HG03025 (cell line): ENCODE measurements around the gene LHX3.

Source experiments
- ATAC-seq: cut with Tn5 transposase; IDR thresholded peaks from one replicate; pipeline ENCODE4 v1.9.1; 2021; ENCODE audit warnings: mild to moderate bottlenecking, moderate library complexity; ENCODE audit not compliant: unreplicated experiment, low FRiP score

LHX3 gene

DNA sequence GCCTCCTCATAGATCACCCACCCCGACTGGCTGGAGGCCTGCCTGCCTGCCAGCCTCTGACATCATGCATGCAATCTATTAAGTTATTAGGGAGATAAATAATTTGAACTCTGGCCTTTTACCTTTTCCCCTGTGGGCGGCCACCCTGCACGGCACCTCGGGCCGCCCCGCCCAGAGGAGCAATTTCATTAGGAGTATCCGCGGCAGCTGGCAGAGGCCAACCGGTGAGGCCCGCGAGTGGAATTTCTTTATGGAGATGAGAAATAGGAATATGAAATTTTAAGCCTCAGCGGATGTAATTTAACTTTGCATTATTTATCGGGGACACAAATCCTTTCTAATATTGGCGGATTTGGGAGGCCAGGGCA, 22.5 kb downstream of the LHX3 start:
- ATAC-seq = no peak

DNA sequence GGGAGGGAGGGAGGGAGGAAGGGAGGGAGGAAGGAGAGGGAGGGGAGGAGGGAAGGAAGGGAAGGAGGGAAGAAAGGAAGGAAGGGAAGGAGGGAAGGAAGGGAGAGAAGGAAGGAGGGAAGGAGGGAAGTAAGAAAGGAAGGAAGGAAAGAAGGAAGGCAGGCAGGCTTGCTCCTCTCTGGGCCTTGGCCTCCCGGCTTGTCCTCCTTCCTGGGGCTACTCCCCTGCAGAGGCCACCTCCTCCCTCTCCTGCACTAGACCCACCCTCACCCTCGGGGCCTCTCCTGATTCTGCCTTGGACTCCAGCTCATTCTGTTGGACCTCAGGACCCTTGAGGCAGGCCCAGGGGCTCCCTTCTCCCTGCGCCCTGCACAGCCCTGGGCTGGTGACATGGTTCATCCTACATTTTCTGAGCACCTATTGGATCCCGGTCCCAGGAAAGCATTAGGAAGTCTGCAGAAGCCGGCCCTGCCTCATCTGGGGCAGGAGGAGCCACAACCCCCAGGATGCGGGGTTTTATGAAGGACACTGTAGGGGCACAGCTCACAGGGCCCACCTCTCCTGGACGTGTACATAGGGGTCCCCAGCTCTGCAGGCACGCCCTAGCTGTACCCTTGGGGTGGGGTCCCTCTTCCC, 23.0 kb downstream of the LHX3 start:
- ATAC-seq = no peak

DNA sequence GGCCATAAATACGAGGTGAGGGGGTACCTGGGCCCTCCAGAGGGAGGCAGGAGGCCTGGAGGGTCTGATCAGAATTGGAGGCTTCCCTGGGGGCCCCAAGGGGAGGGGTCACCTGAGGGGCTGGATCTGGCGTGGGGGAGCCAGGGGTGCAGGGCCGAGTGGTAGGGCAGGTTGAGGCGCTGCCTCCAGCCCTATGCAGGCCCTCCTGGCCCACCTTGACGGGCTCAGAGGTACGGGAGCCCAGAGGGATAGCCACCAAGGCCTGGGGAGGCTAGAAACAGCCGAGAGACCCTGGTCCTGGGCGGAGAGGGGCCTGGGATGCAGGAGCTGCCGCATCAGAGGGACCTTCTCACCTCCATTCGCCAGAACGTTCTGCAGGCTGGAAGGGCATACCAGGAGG, 24.3 kb downstream of the LHX3 start:
- ATAC-seq = no peak

DNA sequence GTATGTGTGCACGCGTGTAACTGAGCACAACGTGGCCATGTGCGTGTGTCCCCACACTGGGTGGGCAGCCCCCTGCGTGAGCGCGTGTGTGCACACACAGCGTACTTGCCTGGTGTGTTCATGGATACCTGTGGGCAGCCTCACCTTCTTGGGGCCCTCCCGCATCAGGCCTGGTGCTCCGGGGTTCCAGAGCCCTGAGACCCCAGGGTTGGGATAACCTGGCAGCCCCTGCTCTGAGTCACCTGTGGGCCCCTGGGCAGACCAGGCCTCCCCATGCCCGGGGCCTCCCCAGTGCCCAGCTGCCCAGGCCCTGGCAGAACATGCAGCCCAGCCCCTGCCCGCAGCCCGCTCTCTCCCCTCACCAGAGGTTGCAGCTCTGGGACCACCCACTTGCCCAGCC, 25.2 kb downstream of the LHX3 start:
- ATAC-seq = no peak

DNA sequence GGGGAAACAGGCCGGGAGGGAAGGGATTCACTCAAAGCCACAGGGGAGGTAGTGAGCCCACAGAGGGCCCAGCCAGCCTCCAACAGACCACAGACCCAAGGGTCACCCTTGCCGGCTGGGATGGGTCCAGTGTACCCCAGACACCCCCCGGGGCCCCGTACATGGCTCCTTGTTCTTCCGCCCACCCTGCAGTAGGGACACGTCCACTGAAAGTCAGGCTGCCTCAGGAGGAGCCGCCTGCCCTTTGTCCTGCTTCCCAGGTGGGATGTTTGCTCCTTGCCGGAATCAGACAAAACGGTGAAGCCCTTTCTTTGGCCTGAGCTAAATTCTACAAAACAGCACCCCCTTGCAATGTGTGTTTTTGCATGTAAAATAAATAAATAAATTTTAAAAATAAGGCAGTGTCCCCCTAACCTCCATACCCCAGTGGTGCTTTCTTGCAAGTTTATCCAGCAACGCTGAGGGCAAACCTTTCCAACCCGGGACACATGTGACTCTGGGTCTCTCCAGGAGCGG, 25.8 kb downstream of the LHX3 start:
- no peak for ATAC-seq

DNA sequence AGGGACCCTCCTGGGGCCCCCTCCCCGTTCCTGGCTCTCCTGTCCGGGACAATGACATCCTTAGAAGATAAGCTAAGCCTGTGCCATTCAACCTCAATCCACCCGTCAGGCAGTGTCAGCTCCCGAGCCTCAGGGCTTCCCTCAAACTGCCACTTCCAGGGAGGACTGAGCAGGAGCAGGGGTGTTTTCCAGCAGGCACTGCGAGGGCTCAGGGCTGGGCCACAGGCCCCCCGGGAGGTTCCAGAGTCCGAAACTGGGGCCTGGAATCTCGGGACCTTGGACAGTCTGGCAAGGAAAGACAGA, 26.2 kb downstream of the LHX3 start:
- no peak for ATAC-seq

DNA sequence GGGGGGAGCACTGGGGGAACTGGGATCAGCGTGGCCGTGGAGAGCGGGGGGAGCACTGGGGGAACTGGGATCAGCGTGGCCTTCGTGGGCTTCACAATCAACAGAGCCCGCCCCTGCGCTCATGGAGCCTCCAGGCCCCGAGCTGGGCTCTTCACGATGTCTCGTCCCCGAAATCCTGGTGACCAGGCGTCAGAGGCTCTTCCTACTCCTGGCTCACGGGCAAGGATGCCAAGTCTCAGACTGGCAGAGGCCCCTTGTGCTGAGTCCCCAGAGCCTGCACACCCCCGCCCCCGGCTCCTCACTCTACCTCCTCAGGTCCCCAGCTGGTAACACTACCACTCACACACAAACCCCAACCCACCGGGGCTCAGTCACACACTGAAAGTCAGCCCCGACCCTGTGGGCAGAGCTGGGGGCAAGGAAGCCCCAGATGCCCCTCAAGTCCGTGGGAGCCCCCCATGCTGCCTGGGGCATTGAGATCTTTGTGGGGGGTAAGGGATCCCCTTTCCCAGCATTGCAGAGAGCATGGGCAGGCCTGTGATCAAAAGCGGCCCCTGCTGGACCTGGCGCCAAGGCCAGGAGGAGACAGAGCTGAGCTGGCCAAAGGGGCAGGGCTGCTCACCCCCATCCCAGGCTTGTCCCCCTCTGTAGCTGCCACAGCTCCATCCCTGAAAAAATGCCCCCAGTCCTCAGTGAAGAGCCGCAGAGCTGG, 26.7 kb downstream of the LHX3 start:
- no peak for ATAC-seq

DNA sequence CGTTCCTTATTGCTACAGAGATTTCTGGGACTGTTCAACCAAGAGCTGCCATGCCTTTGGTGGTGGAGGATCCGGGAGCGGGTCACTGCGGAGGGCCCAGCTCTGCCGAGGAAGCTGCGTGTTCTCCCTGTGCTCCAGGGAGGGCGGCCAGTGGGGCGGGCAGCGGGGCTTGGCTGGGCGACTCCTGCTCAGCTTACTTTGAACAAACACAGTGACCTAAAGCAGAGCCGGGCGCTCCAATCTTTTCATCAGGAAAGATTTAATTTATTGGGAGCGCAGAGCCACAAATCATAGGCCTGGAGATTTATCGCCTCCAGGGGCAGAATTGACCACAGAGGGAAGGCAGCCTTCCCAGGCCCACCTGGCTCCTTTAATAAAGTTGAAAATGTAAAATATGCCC, 27.7 kb downstream of the LHX3 start:
- ATAC-seq = no peak

DNA sequence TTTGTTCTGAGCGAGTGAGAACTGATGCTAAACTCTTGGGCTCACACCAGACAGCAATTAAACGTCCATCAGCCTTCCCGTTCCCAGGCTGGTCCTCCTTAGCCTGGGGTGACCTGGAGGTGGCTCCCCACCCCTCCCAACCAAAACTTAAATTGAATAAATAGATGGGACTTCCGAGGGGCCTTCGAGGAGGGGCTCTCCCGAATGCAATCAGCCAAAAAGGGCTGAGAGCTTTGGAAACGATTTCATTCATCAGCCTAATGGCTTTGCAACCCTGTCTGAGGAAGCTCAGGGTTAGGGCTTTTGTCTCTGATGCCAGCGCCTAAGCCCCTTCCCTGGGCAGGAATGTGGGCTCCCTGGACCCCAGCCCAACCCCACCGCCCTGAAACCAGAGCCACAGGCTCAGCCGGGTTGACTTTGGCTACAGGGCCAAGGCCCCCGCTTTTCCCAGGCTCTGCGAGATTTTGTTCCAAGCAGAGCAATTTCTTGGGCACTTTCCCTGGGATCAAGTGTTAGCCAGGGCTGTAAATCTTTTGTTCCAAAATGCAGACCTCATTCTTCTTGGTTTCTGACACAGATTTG, 29.2 kb downstream of the LHX3 start:
- ATAC-seq = no peak

DNA sequence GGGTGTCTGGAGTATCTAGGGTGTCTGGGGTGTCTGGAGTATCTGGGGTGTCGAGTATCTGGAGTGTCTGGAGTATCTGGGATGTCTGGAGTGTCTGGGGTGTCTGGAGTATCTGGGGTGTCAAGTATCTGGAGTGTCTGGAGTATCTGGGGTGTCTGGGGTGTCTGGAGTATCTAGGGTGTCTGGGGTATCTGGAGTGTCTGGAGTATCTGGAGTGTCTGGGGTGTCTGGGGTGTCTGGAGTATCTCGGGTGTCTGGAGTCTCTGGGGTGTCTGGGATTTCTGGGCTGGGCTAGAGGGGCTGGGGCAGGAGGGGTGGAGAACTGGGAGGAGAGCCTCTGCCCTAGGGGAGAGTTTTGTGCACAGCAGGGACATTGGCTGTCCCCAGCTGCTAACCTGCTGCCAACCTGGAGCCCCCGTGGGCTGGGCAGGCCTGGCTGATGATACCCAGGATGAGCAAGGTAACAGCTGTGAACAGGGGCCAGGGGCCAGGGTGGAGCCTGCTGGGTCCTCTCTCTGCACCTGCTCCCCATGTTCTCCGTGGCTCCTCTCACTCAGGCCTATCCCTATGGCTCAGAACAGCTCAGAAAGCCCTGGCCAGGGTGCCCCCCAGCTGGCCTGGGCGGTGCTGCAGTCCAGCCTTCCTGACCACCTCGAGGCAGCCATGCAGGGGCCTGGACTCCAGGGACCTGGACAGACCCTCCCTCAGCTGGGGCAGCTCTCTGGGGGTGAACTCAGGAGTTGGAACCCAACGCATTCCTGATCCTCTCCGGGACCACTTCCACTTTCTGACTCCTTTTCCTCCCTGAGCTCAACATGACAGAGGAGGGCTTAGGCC, 29.9 kb downstream of the LHX3 start:
- no peak for ATAC-seq

DNA sequence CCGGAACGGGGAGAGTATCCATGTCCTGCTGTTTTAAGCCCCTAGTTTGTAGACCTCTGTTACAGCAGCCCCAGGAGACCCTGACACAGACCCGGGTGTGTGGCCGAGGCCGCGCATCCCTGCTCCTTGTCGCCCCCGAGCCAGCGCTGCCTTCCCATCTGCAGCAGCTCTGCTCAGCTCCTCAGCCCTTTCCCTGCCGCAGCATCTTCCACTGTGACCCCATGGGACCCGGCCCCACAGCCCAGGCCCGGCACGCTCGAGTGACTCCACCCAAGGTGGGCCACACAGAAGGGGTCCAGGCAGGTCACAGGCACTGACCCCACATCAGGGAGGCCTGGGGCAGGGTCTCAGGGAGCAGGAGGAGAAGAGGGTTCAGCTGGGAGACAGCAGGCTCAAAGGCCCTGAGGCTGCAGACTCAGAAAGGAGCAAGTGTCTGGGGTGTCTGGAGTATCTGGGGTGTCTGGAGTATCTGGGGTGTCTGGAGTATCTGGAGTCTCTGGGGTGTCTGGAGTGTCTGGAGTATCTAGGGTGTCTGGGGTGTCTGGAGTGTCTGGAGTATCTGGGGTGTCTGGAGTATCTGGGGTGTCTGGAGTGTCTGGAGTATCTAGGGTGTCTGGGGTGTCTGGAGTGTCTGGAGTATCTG, 31.2 kb downstream of the LHX3 start:
- no peak for ATAC-seq

DNA sequence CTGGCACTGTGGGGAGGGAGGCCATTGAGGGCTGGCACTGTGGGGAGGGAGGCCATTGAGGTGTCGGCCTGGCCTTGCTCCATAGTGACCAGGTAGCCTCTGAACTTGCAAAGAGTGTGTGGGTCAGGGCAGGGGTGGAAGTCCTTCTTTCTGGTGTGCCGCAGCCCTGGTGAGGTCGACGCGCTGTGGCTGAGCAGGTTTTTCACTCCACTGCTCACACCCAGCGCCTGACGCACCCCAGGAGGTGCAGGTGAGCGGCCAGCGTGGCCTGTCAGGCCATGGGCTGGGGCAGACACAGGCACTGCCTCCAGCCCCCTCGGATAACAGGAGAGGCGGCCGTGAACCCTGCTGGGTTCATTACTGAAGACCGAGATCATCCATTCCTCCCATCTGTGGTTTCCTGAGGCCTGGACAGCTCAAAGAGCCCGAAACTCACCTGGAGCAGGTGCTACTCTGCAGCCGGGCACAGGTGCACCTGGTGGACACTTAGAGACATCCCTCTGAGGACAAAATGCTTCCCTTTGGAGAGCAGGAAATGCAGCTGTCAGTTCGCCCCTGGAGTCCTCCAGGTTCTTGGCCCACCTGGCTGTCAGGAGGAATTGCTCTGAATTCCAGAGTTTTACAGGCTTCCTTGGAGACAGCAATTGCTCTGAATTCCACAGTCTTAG, 32.4 kb downstream of the LHX3 start:
- ATAC-seq = no peak

DNA sequence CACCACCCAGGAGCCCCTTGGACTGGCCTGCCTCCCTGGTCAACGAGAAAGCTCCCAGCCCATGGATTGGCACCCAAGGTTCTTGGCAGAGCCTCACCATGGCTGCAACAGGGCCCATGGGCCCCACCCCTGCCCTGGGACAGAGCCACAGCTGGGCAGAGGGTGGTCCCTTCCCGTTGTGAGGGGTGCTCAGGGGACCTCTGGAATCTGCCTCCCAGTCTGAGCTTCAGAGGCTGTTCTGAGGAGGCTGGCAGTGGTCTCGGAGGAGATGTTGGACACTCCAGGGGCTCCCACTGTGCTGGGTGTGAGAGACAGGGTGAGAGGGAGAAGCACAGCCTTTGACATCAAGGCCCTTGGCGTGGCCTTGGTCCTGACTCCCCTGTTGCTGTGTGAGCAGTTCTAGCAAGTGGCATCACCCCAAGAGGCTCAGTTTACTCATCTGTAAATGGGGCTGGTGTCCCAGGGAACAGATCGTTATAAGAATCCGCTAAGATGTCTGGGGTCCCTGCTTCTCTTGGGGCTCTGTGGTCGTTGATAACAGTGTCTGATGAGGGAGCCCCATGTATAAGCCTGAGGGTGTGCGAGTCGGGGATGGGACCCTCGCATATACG, 33.0 kb downstream of the LHX3 start:
- ATAC-seq = no peak

DNA sequence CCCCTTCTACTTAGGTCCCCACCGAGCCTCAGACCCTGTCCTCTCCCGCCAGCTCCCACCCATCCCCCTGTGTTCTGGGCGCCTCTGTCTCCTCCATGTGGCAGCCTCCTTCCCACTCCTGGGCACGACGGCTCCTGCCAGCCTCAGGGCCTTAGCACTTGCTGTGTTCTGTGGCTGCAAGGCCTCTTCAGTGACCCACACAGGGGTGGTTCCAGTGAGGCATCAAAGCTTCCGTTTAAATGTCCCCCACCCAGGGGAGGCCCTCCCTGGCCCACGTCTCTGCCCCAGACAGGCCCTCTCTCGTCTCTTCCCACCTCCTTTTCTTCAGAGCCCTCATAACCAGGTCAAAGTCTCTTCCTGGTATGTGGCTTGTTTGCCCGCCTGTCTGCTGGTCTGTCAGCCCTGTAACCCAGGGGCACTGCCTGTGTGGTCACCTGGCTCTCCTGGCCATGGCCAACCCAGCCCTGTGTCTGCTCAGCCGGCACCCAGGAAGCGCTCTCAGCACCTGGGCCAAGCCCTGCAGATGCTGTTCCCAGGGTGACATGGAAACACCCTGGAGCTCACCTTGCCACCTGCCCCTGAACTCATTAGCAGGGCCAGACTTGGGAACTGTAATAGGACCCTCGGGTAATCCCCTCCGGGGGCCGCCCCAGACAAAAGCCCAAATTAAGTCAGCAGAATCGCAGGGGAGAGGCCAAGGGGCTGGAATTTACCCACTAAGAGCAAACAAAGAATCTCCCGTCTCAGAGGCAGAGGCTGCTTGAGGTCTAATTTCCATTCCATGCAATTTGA, 33.7 kb downstream of the LHX3 start:
- ATAC-seq = no peak

DNA sequence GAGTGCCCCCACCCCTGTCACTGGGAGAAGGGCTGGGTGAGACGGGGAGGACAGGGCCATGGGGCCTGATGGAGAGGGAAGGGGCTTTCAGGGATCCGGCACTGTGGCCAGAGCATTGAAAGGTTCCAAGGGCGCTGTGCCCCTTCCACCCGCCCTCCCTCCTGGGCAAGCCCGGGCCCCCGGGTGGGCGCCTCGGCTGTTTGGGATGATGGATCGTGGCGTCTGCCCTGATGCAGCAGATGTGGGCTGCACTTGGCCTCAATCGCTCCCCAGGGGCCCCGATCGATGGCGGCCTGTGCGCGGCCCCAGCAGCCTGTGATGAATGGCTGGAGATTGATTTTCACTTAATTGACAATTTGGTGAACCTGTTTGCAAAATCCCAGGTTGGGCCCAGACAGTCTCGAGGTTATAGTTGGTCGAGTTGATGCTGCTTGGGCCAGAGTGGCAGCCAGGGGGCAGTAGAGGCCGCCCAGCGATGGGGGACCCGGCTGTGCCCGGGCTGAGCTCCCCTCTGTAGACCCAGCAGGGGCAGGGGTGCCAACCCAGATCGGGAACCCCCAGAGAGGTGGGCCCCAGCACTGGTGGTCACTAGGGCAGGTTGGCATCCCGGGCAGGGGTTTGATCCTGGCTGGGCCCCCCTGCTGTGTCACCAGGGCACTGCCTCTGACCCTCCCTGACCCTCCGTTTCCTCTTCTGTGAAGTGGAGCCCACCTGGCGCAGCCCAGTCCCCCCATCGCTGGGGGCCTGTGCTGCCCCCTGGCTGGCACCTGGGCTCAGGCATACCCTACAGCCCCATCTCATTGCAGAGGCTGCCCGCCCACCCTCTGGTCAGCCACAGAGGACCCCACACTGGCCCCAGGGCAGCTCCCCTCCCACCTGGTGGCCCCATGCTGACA, 34.7 kb downstream of the LHX3 start:
- no peak for ATAC-seq

DNA sequence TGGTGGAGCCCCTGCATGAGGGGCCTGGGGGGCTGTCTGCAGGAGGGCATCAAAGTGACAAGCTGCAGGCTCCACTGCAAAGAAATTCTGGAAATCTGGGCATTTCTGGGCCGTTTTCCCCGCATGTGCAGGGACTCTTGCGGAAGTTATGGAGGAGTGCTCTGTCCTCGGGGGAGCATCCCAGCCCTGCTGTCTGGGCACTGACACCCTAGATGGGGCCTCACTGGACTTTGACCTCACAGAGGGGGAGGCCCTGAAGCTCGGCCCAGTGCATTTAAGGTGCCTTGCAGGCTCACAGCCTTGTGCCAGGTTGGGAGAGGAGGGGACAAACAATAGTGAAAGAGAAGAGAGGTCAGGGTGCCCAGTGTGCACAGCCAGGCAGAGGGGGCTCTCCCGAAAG, 35.4 kb downstream of the LHX3 start:
- ATAC-seq = no peak

DNA sequence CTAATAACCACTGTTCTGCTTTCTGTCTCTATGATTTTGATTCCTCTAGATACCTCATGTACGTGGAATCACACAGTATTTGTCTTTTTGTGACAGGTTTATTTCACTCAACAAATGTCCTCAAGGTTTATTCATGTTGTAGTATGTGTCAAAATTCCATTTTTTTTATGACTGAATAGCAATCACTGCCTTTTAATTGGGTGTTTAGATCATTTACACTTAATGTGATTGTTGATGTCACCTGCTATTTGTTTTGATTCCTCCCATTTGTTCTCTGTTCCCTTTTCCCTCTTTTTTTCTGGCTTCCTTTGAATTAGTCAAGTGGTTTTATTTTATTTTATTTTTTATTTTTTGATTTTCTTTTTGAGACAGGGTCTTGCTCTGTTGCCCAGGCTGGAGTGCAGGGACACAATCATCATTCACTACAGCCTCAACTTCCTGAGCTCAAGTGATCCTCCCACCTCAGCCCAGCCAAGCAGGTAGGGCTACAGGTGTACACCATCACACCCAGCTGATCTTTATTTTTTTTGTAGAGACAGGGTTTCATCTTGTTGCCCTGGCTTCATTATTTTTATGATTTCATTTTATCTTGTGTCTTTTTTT, 41.6 kb downstream of the LHX3 start:
- no peak for ATAC-seq
